Glutamatergic neuron (in vitro differentiated cells): ENCODE results near the gene KRTAP4-12. TPM values are rescaled to one million over a fixed set of nuclear protein-coding genes. Genes with fewer than 3 reads are reported as not detected.

Source experiments
- DNase-seq: peaks from one replicate; pipeline ENCODE4 v3.0.0; 2022
- H3K27ac Mint-ChIP-seq: one replicate; pipeline ENCODE4 v1.8.0; 2020; ENCODE audit warnings: mild to moderate bottlenecking, mixed read lengths, inconsistent platforms; ENCODE audit not compliant: unreplicated experiment
- H3K27me3 Mint-ChIP-seq: one replicate; pipeline ENCODE4 v1.8.0; 2020; ENCODE audit warnings: mild to moderate bottlenecking, moderate library complexity, mixed read lengths, inconsistent platforms; ENCODE audit not compliant: unreplicated experiment
- H3K36me3 Mint-ChIP-seq: one replicate; pipeline ENCODE4 v1.8.0; 2020; ENCODE audit warnings: mild to moderate bottlenecking, mixed read lengths, inconsistent platforms; ENCODE audit not compliant: unreplicated experiment
- H3K4me1 Mint-ChIP-seq: one replicate; pipeline ENCODE4 v1.8.0; 2020; ENCODE audit warnings: mild to moderate bottlenecking, low read depth, mixed read lengths, inconsistent platforms; ENCODE audit not compliant: unreplicated experiment
- H3K4me3 Mint-ChIP-seq: one replicate; pipeline ENCODE4 v1.8.0; 2020; ENCODE audit warnings: mild to moderate bottlenecking, mixed read lengths, inconsistent platforms; ENCODE audit not compliant: unreplicated experiment
- H3K9me3 Mint-ChIP-seq: one replicate; pipeline ENCODE4 v1.8.0; 2020; ENCODE audit warnings: mild to moderate bottlenecking, moderate library complexity, mixed read lengths, inconsistent platforms; ENCODE audit not compliant: unreplicated experiment
- total RNA-seq: library from RNA; stranded (reverse); fragmentation: NEBNext Ultra II Directional; extraction: Animal tissue kit (Norgen Biotek cat#: 25700); gene quantifications from one replicate; pipeline ENCODE4 v1.2.1, GENCODE V29; 2021; ENCODE audit not compliant: unreplicated experiment
- TF ChIP-seq, protein P1 (sequence below): fragments of 200-600 bp; sonication (generic); IDR thresholded peaks from one replicate; pipeline ENCODE4 v1.5.0; 2021; ENCODE audit not compliant: partially characterized antibody, unreplicated experiment

Gene KRTAP4-12
- total RNA-seq, 1 donor from 2014 or later: not detected

- Mint-ChIP-seq H3K36me3 (peaks cover 8% of the 10 kb centered on the region), H3K4me1 (peaks cover 5% of the 10 kb centered on the region), H3K9me3 (peaks cover 9% of the 10 kb centered on the region), H3K27me3 (peaks cover 8% of the 10 kb centered on the region), H3K27ac (no peak overlapping the region), H3K4me3 (no peak overlapping the region)
- TF ChIP-seq, protein P1, sequence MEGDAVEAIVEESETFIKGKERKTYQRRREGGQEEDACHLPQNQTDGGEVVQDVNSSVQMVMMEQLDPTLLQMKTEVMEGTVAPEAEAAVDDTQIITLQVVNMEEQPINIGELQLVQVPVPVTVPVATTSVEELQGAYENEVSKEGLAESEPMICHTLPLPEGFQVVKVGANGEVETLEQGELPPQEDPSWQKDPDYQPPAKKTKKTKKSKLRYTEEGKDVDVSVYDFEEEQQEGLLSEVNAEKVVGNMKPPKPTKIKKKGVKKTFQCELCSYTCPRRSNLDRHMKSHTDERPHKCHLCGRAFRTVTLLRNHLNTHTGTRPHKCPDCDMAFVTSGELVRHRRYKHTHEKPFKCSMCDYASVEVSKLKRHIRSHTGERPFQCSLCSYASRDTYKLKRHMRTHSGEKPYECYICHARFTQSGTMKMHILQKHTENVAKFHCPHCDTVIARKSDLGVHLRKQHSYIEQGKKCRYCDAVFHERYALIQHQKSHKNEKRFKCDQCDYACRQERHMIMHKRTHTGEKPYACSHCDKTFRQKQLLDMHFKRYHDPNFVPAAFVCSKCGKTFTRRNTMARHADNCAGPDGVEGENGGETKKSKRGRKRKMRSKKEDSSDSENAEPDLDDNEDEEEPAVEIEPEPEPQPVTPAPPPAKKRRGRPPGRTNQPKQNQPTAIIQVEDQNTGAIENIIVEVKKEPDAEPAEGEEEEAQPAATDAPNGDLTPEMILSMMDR: no peak
- no peak for DNase-seq
Observed at GRCh38 chr17:41073676-41074075, 50.3 kb downstream of the KRTAP4-12 start.

Other genes starting within 250 kb of the KRTAP4-12 start
- gene KRT20, start 238.9 kb downstream of the KRTAP4-12 start, total RNA-seq: not detected
- not detected for gene KRT23, start 186.5 kb downstream of the KRTAP4-12 start, total RNA-seq
- not detected for gene KRT39, start 157.2 kb downstream of the KRTAP4-12 start, total RNA-seq
- not detected for gene KRT40, start 139.9 kb downstream of the KRTAP4-12 start, total RNA-seq
- not detected for gene KRTAP3-3, start 130.0 kb downstream of the KRTAP4-12 start, total RNA-seq
- not detected for gene KRTAP3-2, start 124.3 kb downstream of the KRTAP4-12 start, total RNA-seq
- not detected for gene KRTAP3-1, start 115.1 kb downstream of the KRTAP4-12 start, total RNA-seq
- not detected for gene KRTAP1-5, start 97.0 kb downstream of the KRTAP4-12 start, total RNA-seq
- gene KRTAP1-4, start 94.0 kb downstream of the KRTAP4-12 start, total RNA-seq: not detected
- gene KRTAP1-3, start 89.3 kb downstream of the KRTAP4-12 start, total RNA-seq: not detected
- not detected for gene KRTAP1-1, start 82.7 kb downstream of the KRTAP4-12 start, total RNA-seq
- gene KRTAP2-1, start 76.9 kb downstream of the KRTAP4-12 start, total RNA-seq: not detected
- not detected for gene KRTAP2-2, start 69.0 kb downstream of the KRTAP4-12 start, total RNA-seq
- not detected for gene KRTAP2-3, start 64.1 kb downstream of the KRTAP4-12 start, total RNA-seq
- not detected for gene KRTAP2-4, start 58.3 kb downstream of the KRTAP4-12 start, total RNA-seq
- gene KRTAP4-7, start 40.0 kb downstream of the KRTAP4-12 start, total RNA-seq: not detected
- gene KRTAP4-8, start 26.0 kb downstream of the KRTAP4-12 start, total RNA-seq: not detected
- gene KRTAP4-16, start 22.0 kb downstream of the KRTAP4-12 start, total RNA-seq: not detected
- gene KRTAP4-9, start 18.8 kb downstream of the KRTAP4-12 start, total RNA-seq: not detected
- not detected for gene KRTAP4-11, start 5.8 kb downstream of the KRTAP4-12 start, total RNA-seq
- not detected for gene KRTAP4-6, start 16.4 kb upstream of the KRTAP4-12 start, total RNA-seq
- gene KRTAP4-5, start 25.6 kb upstream of the KRTAP4-12 start, total RNA-seq: not detected
- gene KRTAP4-4, start 36.6 kb upstream of the KRTAP4-12 start, total RNA-seq: not detected
- gene KRTAP4-3, start 44.0 kb upstream of the KRTAP4-12 start, total RNA-seq: not detected
- not detected for gene KRTAP4-2, start 54.0 kb upstream of the KRTAP4-12 start, total RNA-seq
- not detected for gene KRTAP4-1, start 60.7 kb upstream of the KRTAP4-12 start, total RNA-seq
- not detected for gene KRTAP9-1, start 65.7 kb upstream of the KRTAP4-12 start, total RNA-seq
- gene KRTAP9-2, start 102.5 kb upstream of the KRTAP4-12 start, total RNA-seq: not detected
- gene KRTAP9-3, start 108.3 kb upstream of the KRTAP4-12 start, total RNA-seq: not detected
- not detected for gene KRTAP9-8, start 113.8 kb upstream of the KRTAP4-12 start, total RNA-seq
- gene KRTAP9-4, start 125.5 kb upstream of the KRTAP4-12 start, total RNA-seq: not detected
- gene KRTAP9-9, start 131.2 kb upstream of the KRTAP4-12 start, total RNA-seq: not detected
- not detected for gene KRTAP9-6, start 141.2 kb upstream of the KRTAP4-12 start, total RNA-seq
- not detected for gene KRTAP9-7, start 151.5 kb upstream of the KRTAP4-12 start, total RNA-seq
- not detected for gene KRTAP29-1, start 178.7 kb upstream of the KRTAP4-12 start, total RNA-seq
- gene KRTAP16-1, start 185.1 kb upstream of the KRTAP4-12 start, total RNA-seq: not detected
- not detected for gene KRTAP17-1, start 191.5 kb upstream of the KRTAP4-12 start, total RNA-seq
- not detected for gene KRT33A, start 226.6 kb upstream of the KRTAP4-12 start, total RNA-seq
- 0.61 TPM for gene KRT33B, start 245.6 kb upstream of the KRTAP4-12 start, total RNA-seq